Measurements from ENCODE around the gene CNOT2.

- TF ChIP-seq CTCF (IDR thresholded peaks at IDR 0.05) (no peak), YY1 (IDR thresholded peaks at IDR 0.05; ENCODE audit: low read depth) (no peak), RCOR1 (IDR thresholded peaks at IDR 0.05; ENCODE audit: low read length) (no peak)
Observed at GRCh38 chr12:70329728-70330127, 86.5 kb downstream of the CNOT2 start.

All from SK-N-SH (cell line).